ENCODE results near the gene FMNL2. TPM values are rescaled to one million over a fixed set of nuclear protein-coding genes. Genes with fewer than 3 reads are reported as not detected.

Gene FMNL2
- total RNA-seq, 1 experiment from 2014 or later = 29.0 TPM

DNA sequence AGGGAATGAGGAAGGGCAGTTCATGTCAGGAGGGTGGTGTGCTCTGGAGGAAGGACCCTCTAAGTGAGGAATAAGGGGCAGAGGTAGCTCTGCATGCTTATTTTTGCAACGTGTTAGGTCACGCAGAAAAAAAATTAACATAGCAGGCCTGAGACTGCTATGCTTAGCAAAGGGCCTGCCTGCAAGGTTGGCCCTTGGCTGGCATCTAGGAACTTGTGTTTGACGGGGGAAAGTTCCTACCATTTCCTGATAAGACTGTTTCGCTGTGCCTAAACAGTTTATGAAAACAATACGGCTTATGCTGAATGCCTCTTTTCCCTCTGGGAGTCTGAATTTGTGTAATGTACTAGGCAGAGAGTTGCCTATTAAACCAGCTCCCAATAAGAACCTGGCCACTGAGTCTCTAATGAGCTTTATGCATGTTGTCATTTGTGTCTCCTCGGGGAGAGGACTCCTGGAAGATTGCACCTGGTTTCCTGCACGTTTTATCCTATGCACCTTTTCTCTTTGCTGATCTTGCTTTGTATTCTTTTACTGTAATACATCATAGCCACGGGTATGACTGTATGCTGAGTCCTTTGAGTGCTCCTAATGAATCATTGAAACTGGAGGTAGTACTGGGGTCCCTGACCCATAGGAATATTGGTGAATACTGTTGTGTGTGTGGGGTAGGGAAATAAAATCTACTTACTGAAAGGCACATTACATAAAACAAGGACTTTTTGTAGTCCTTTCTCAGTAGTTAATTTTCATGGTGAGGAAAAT is 213.3 kb downstream of the FMNL2 start:
- ChIA-PET POLR2A (ENCODE audit: unreplicated experiment) (no interaction called here), CTCF (no interaction called here)
- H4K20me1 ChIP-seq (ENCODE audit: insufficient read depth) = no peaks in the 10 kb centered on the region
- H3K4me2 ChIP-seq = no peak overlapping the region
- intact Hi-C loops (cut with micrococcal nuclease; ENCODE audit: unreplicated experiment) = no loop called here
- H3K27me3 ChIP-seq (ENCODE audit: insufficient read depth, low read depth) = no peaks in the 10 kb centered on the region
- TF ChIP-seq CTCF (conservative IDR thresholded peaks at IDR 0.05) = no peak
- no peak for TF ChIP-seq EZH2 (IDR thresholded peaks at IDR 0.05; ENCODE audit: low read depth)
- no peaks in the 10 kb centered on the region for H3K9me2 ChIP-seq (ENCODE audit: insufficient read depth)
- no peak overlapping the region for H3K4me3 ChIP-seq
- no TSS peak for BruUV-seq (replicated peaks)
- H3K4me1 ChIP-seq (replicated peaks; ENCODE audit: insufficient read depth) = peaks cover 14% of the 10 kb centered on the region
- H2AFZ ChIP-seq = no peak overlapping the region
- H3K27ac ChIP-seq = no peak overlapping the region
- no peaks in the 10 kb centered on the region for H3K36me3 ChIP-seq (ENCODE audit: low read depth)
- peaks cover 15% of the 10 kb centered on the region; the same call in 1 of the 2 replicates for H3K79me2 ChIP-seq (ENCODE audit: low read depth)
- peaks cover 13% of the 10 kb centered on the region for H3F3A ChIP-seq (ENCODE audit: insufficient read depth, low read depth)
- H3K9me3 ChIP-seq (ENCODE audit: insufficient read depth, low read depth) = no peaks in the 10 kb centered on the region
- DNase-seq = no peak

DNA sequence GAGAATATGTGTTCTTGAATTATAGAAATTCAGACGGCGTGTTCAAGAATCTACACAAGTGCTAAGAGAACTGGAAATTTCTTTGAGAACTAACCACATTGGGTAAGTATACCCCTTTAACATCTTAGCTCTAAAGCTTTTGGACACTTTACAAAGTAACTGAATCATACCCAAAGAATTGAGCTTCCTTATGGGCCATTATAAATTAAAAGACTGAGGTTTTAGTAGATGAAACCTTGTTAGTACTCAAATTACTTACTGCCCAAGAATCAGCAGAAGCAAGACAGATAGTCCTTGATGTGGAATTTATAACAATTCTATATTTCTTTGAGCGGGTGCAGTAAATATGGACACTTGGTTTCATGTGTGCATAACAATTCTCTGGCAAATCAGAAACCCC is 214.0 kb downstream of the FMNL2 start:
- ChIA-PET POLR2A (ENCODE audit: unreplicated experiment) (no interaction called here), CTCF (no interaction called here)
- intact Hi-C loops (cut with micrococcal nuclease; ENCODE audit: unreplicated experiment) = no loop called here

DNA sequence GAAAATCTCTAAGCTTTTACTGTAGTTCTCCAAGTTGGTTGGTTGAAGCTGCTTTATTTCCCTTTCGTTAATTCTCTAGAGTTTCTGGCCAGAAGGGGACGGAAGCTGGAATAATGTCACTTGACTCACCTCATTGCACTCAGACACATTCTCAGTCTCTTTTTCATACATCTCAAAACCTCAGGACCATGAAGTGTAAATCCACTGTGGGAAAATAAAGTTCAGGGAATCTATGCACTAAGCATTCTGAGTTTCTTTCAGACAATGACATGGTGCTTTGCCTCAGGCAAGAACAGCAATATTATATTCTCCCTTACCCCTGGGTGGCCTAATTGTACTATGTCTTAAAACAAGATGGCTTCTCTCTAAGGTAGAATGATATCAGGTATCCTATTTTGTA is 214.4 kb downstream of the FMNL2 start:
- CTCF ChIA-PET = no interaction called here
- Histone ChIP-seq H3K27ac (no peak overlapping the region), H3F3A (ENCODE audit: insufficient read depth, low read depth) (0 out of 2 replicates have a peak, but pooled peaks cover 1% of the 10 kb centered on the region), H3K36me3 (ENCODE audit: low read depth) (no peaks in the 10 kb centered on the region), H2AFZ (no peak overlapping the region), H3K4me3 (no peak overlapping the region), H3K9me2 (ENCODE audit: insufficient read depth) (no peaks in the 10 kb centered on the region), H4K20me1 (ENCODE audit: insufficient read depth) (no peaks in the 10 kb centered on the region), H3K27me3 (ENCODE audit: insufficient read depth, low read depth) (no peaks in the 10 kb centered on the region), H3K9me3 (ENCODE audit: insufficient read depth, low read depth) (no peaks in the 10 kb centered on the region), H3K79me2 (ENCODE audit: low read depth) (peaks cover 6% of the 10 kb centered on the region; the same call in 1 of the 2 replicates), H3K4me2 (no peak overlapping the region), H3K4me1 (replicated peaks; ENCODE audit: insufficient read depth) (peaks cover 2% of the 10 kb centered on the region; the same call in 1 of the 2 replicates)
- POLR2A ChIA-PET (ENCODE audit: unreplicated experiment) = no interaction called here
- DNase-seq = no peak
- intact Hi-C loops (cut with micrococcal nuclease; ENCODE audit: unreplicated experiment) = no loop called here
- no TSS peak for BruUV-seq (replicated peaks)
- TF ChIP-seq EZH2 (IDR thresholded peaks at IDR 0.05; ENCODE audit: low read depth) = no peak
- TF ChIP-seq CTCF (conservative IDR thresholded peaks at IDR 0.05) = no peak

More for the DNA sequence above, 214.0 kb downstream of the FMNL2 start:
- BruUV-seq (replicated peaks) = no TSS peak
- Histone ChIP-seq H4K20me1 (ENCODE audit: insufficient read depth) (no peaks in the 10 kb centered on the region), H3K79me2 (ENCODE audit: low read depth) (peaks cover 11% of the 10 kb centered on the region; the same call in 1 of the 2 replicates), H3F3A (ENCODE audit: insufficient read depth, low read depth) (peaks cover 6% of the 10 kb centered on the region), H3K9me2 (ENCODE audit: insufficient read depth) (no peaks in the 10 kb centered on the region), H3K4me1 (replicated peaks; ENCODE audit: insufficient read depth) (peaks cover 7% of the 10 kb centered on the region), H3K9me3 (ENCODE audit: insufficient read depth, low read depth) (no peaks in the 10 kb centered on the region), H3K36me3 (ENCODE audit: low read depth) (no peaks in the 10 kb centered on the region), H3K4me3 (no peak overlapping the region), H3K27me3 (ENCODE audit: insufficient read depth, low read depth) (no peaks in the 10 kb centered on the region), H3K27ac (no peak overlapping the region), H3K4me2 (no peak overlapping the region), H2AFZ (no peak overlapping the region)
- no peak for TF ChIP-seq EZH2 (IDR thresholded peaks at IDR 0.05; ENCODE audit: low read depth)
- no peak for TF ChIP-seq CTCF (conservative IDR thresholded peaks at IDR 0.05)
- no peak for DNase-seq

Measured in PC-9 (cell line).